H1 (cell line): ENCODE measurements around the gene FBXL5. TPM values are rescaled to one million over a fixed set of nuclear protein-coding genes. Genes with fewer than 3 reads are reported as not detected.

Experiments
- CTCF ChIA-PET: fragments of 300-600 bp; sonication (Branson Sonifier 250); formaldehyde crosslinking; loops from one replicate; lab custom pipeline; 2021; ENCODE audit not compliant: partially characterized antibody; lab: Charles Lee
- POLR2A ChIA-PET: fragments of 300-600 bp; sonication (Branson Sonifier 250); formaldehyde crosslinking; loops from one replicate; lab custom pipeline; 2021; ENCODE audit warnings: inconsistent platforms; ENCODE audit not compliant: partially characterized antibody; lab: Charles Lee
- DNase-seq, 2 experiments: peaks; one replicate each; pipeline versions ENCODE4 v3.0.0 to v3.0.0-alpha.2; 2010 to 2022; ENCODE audit warnings: low spot score in 2 of 2, low read depth in 1 of 2, mixed read lengths in 1 of 2
- FAIRE-seq: peaks from 2 replicates; lab custom pipeline; 2011; peaks lifted over from hg19 to GRCh38; lab: Jason Lieb, UNC
- H2AFZ ChIP-seq: 2 replicates; pipeline ENCODE4 v1.8.1; 2012; ENCODE audit warnings: low read length, inconsistent platforms
- H2AK5ac ChIP-seq: 2 replicates; pipeline ENCODE4 v1.6.1; 2013; ENCODE audit warnings: low read depth, low read length
- H2BK120ac ChIP-seq: replicated peaks from 2 replicates; pipeline ENCODE3; 2013; ENCODE audit warnings: low read depth, low read length, inconsistent platforms
- H2BK12ac ChIP-seq: 2 replicates; pipeline ENCODE4 v1.6.1; 2013; ENCODE audit warnings: low read depth, low read length
- H2BK15ac ChIP-seq: 2 replicates; pipeline ENCODE4 v1.6.1; 2013; ENCODE audit warnings: low read length
- H2BK20ac ChIP-seq: 2 replicates; pipeline ENCODE4 v1.6.1; 2013; ENCODE audit warnings: low read length
- H2BK5ac ChIP-seq: 2 replicates; pipeline ENCODE4 v1.6.1; 2013; ENCODE audit warnings: low read depth, low read length
- H3K14ac ChIP-seq: 2 replicates; pipeline ENCODE4 v1.6.1; 2013; ENCODE audit warnings: inconsistent platforms; ENCODE audit not compliant: insufficient read length
- H3K18ac ChIP-seq: 2 replicates; pipeline ENCODE4 v1.6.1; 2013; ENCODE audit warnings: low read length; ENCODE audit errors: extremely low read depth
- H3K23ac ChIP-seq: 2 replicates; pipeline ENCODE4 v1.6.1; 2013; ENCODE audit warnings: inconsistent platforms; ENCODE audit not compliant: insufficient read length
- H3K23me2 ChIP-seq: 2 replicates; pipeline ENCODE4 v1.6.1; 2013; ENCODE audit warnings: low read depth, low read length
- H3K27ac ChIP-seq: 2 replicates; pipeline ENCODE4 v1.6.1; 2011; ENCODE audit warnings: low read depth, low read length, inconsistent platforms
- H3K27me3 ChIP-seq, 4 experiments: replicated peaks in 1 of 4; 1 replicate in 1 of 4; 2 replicates in 3 of 4; pipeline versions ENCODE4 v1.6.1 to v1.8.1; 2011 to 2013; ENCODE audit warnings: low read length in 3 of 4, mild to moderate bottlenecking in 3 of 4, inconsistent platforms in 2 of 4, mixed read lengths in 2 of 4, moderate library complexity in 1 of 4; ENCODE audit not compliant: control insufficient read depth in 3 of 4, insufficient read depth in 3 of 4; ENCODE audit errors: extremely low read depth in 1 of 4
- H3K36me3 ChIP-seq, 4 experiments: 2 replicates each; pipeline versions ENCODE4 v1.6.1 to v1.8.1; 2011 to 2013; ENCODE audit warnings: mild to moderate bottlenecking in 4 of 4, low read length in 3 of 4, moderate library complexity in 2 of 4, control low read depth in 1 of 4, inconsistent platforms in 1 of 4; ENCODE audit not compliant: insufficient read depth in 4 of 4, control insufficient read depth in 2 of 4
- H3K4ac ChIP-seq: replicated peaks from 2 replicates; pipeline ENCODE3; 2013; ENCODE audit warnings: low read length, low read depth, mixed read lengths, inconsistent platforms; ENCODE audit not compliant: insufficient read length
- H3K4me1 ChIP-seq, 4 experiments: replicated peaks in 1 of 4; 1 replicate in 1 of 4; 2 replicates in 3 of 4; pipeline versions ENCODE4 v1.6.1 to v1.8.1; 2011 to 2013; ENCODE audit warnings: low read length in 3 of 4, inconsistent platforms in 2 of 4, mixed read lengths in 1 of 4; ENCODE audit not compliant: insufficient read depth in 4 of 4, control insufficient read depth in 3 of 4
- H3K4me2 ChIP-seq, 2 experiments: 2 replicates each; pipeline versions ENCODE4 v1.6.1 to v1.8.1; 2011 to 2013; ENCODE audit warnings: low read depth in 2 of 2, low read length in 2 of 2, control low read depth in 1 of 2, inconsistent platforms in 1 of 2, mild to moderate bottlenecking in 1 of 2; ENCODE audit not compliant: insufficient read depth in 1 of 2
- H3K4me3 ChIP-seq, 4 experiments: fragments of 200-600, 300-600 bp in 1 of 4; sonication (generic), shearing (Covaris generic), sonication (Bioruptor Twin) in 1 of 4; 2 replicates each; pipeline versions ENCODE4 v1.5.1 to v1.8.1; 2011 to 2016; ENCODE audit warnings: low read length in 4 of 4, low read depth in 3 of 4, control low read depth in 2 of 4, inconsistent platforms in 2 of 4, mild to moderate bottlenecking in 2 of 4, mixed read lengths in 1 of 4, moderate library complexity in 1 of 4; ENCODE audit not compliant: insufficient read depth in 2 of 4; ENCODE audit errors: extremely low read depth in 1 of 4
- H3K56ac ChIP-seq: replicated peaks from 2 replicates; pipeline ENCODE3; 2013; ENCODE audit warnings: low read depth, mild to moderate bottlenecking, mixed read lengths, low read length, inconsistent platforms; ENCODE audit not compliant: insufficient read length
- H3K79me1 ChIP-seq: 2 replicates; pipeline ENCODE4 v1.6.1; 2013; ENCODE audit warnings: low read depth, low read length, control low read depth
- H3K79me2 ChIP-seq, 2 experiments: 2 replicates each; pipeline versions ENCODE4 v1.6.1 to v1.8.1; 2012 to 2013; ENCODE audit warnings: low read length in 2 of 2, mild to moderate bottlenecking in 2 of 2, inconsistent platforms in 1 of 2; ENCODE audit not compliant: insufficient read depth in 2 of 2, control insufficient read depth in 1 of 2
- H3K9ac ChIP-seq, 4 experiments: replicated peaks in 1 of 4; 1 replicate in 1 of 4; 2 replicates in 3 of 4; pipeline versions ENCODE4 v1.6.1 to v1.8.1; 2011 to 2013; ENCODE audit warnings: low read depth in 3 of 4, low read length in 3 of 4, control low read depth in 2 of 4, mild to moderate bottlenecking in 2 of 4, moderate library complexity in 2 of 4, inconsistent platforms in 1 of 4; ENCODE audit errors: extremely low read depth in 1 of 4
- H3K9me3 ChIP-seq, 2 experiments: 2 replicates each; pipeline versions ENCODE4 v1.6.1 to v1.8.1; 2012 to 2013; ENCODE audit warnings: mild to moderate bottlenecking in 2 of 2, moderate library complexity in 2 of 2, control low read depth in 1 of 2, inconsistent platforms in 1 of 2, low read depth in 1 of 2, low read length in 1 of 2, mixed read lengths in 1 of 2; ENCODE audit not compliant: insufficient read depth in 2 of 2
- H4K20me1 ChIP-seq, 2 experiments: replicated peaks in 1 of 2; 2 replicates each; pipeline versions ENCODE3 to v1.8.1; 2011 to 2013; ENCODE audit warnings: inconsistent platforms in 2 of 2, low read length in 2 of 2, mild to moderate bottlenecking in 1 of 2; ENCODE audit not compliant: insufficient read depth in 2 of 2, control insufficient read depth in 1 of 2
- H4K5ac ChIP-seq: 2 replicates; pipeline ENCODE4 v1.6.1; 2013; ENCODE audit warnings: low read length, low read depth, mixed read lengths, inconsistent platforms; ENCODE audit not compliant: insufficient read length
- H4K8ac ChIP-seq: 2 replicates; pipeline ENCODE4 v1.8.0; 2013; ENCODE audit warnings: mild to moderate bottlenecking, moderate library complexity, low read length, inconsistent platforms; ENCODE audit not compliant: insufficient read depth; ENCODE audit errors: extremely low read depth
- H4K91ac ChIP-seq: replicated peaks from 2 replicates; pipeline ENCODE3; 2013; ENCODE audit warnings: low read length, mixed read lengths, inconsistent platforms; ENCODE audit not compliant: insufficient read length
- BCL11A ChIP-seq, 2 experiments: IDR thresholded peaks; one replicate each; pipeline ENCODE4 v1.6.1; 2011; ENCODE audit warnings: low read depth in 2 of 2, low read length in 2 of 2, mild to moderate bottlenecking in 2 of 2
- BRCA1 ChIP-seq: IDR thresholded peaks from 2 replicates; pipeline ENCODE4 v1.6.1; 2012; ENCODE audit warnings: low read depth, low read length, improper control_type of control experiment
- EZH2 ChIP-seq: fragments of 200-600 bp; sonication (generic); IDR thresholded peaks from 2 replicates; pipeline ENCODE4 v1.7.1; 2012; ENCODE audit warnings: low read depth, mild to moderate bottlenecking, moderate library complexity, low read length, inconsistent platforms; ENCODE audit not compliant: severe bottlenecking
- HDAC2 ChIP-seq, 2 experiments: fragments of 300-600 bp in 1 of 2; sonication (generic) in 1 of 2; IDR thresholded peaks; 2 replicates each; pipeline ENCODE4 v1.6.1; 2011 to 2012; ENCODE audit warnings: low read depth in 2 of 2, low read length in 2 of 2, mild to moderate bottlenecking in 2 of 2, moderate library complexity in 2 of 2, borderline replicate concordance in 1 of 2, inconsistent platforms in 1 of 2
- KDM4A ChIP-seq: IDR thresholded peaks from one replicate; pipeline ENCODE4 v1.7.1; 2012; ENCODE audit warnings: low read depth, mild to moderate bottlenecking, moderate library complexity, low read length, inconsistent platforms; ENCODE audit not compliant: severe bottlenecking
- PHF8 ChIP-seq: fragments of 200-600 bp; sonication (generic); conservative IDR thresholded peaks from 2 replicates; pipeline ENCODE4 v1.7.1; 2012; ENCODE audit warnings: low read depth, mild to moderate bottlenecking, inconsistent platforms, low read length, moderate library complexity
- POLR2A ChIP-seq, 2 experiments: IDR thresholded peaks; 1 replicate in 1 of 2; 2 replicates in 1 of 2; pipeline ENCODE4 v1.6.1; 2011; ENCODE audit warnings: low read depth in 2 of 2, low read length in 2 of 2, mild to moderate bottlenecking in 2 of 2; ENCODE audit errors: control extremely low read depth in 1 of 2
- POLR2AphosphoS5 ChIP-seq: IDR thresholded peaks from 2 replicates; pipeline ENCODE4 v1.6.1; 2011; ENCODE audit warnings: low read depth, low read length
- RAD21 ChIP-seq, 2 experiments: IDR thresholded peaks in 1 of 2; conservative IDR thresholded peaks in 1 of 2; 2 replicates each; pipeline ENCODE4 v1.6.1; 2011; ENCODE audit warnings: low read depth in 2 of 2, low read length in 2 of 2, improper control_type of control experiment in 1 of 2, inconsistent platforms in 1 of 2, mild to moderate bottlenecking in 1 of 2, moderate library complexity in 1 of 2
- SIRT6 ChIP-seq: IDR thresholded peaks from one replicate; pipeline ENCODE4 v1.7.1; 2012; ENCODE audit warnings: low read length, inconsistent platforms
- SP2 ChIP-seq: IDR thresholded peaks from 2 replicates; pipeline ENCODE4 v1.6.1; 2012; ENCODE audit warnings: mild to moderate bottlenecking, low read length, inconsistent platforms
- SP4 ChIP-seq: IDR thresholded peaks from 2 replicates; pipeline ENCODE4 v1.6.1; 2012; ENCODE audit warnings: low read length, inconsistent platforms
- TAF7 ChIP-seq: optimal IDR thresholded peaks from 2 replicates; pipeline ENCODE3; 2011; ENCODE audit warnings: low read depth, mild to moderate bottlenecking, inconsistent platforms, low read length, moderate library complexity, borderline replicate concordance
- TCF12 ChIP-seq: IDR thresholded peaks from 2 replicates; pipeline ENCODE4 v1.6.1; 2011; ENCODE audit warnings: low read depth, mild to moderate bottlenecking, low read length
- TEAD4 ChIP-seq: IDR thresholded peaks from 2 replicates; pipeline ENCODE4 v1.6.1; 2012; ENCODE audit warnings: low read depth, low read length, inconsistent platforms, mixed read lengths
- WGBS, 2 experiments: shearing (Covaris generic) in 1 of 2; methylation state at CpG; one replicate each; pipeline versions ENCODE4 v1.1.6 to v1.1.7; 2013 to 2015; ENCODE audit warnings: low lambda C conversion rate in 2 of 2, mixed read lengths in 2 of 2, inconsistent platforms in 1 of 2, low coverage in 1 of 2, missing lambda C conversion rate in 1 of 2; ENCODE audit not compliant: insufficient replicate concordance in 2 of 2, insufficient coverage in 1 of 2, insufficient read length in 1 of 2; ENCODE audit errors: extremely low coverage in 1 of 2, missing lambda C conversion rate in 1 of 2; 5-methylcytosine and 5-hydroxymethylcytosine counted together
- polyA plus RNA-seq, 7 experiments: library from polyadenylated mRNA; depleted of rRNA in 3 of 7; stranded (reverse) in 5 of 7; unstranded in 2 of 7; fragments of >200 nt in 5 of 7; fragments of 200-250 nt in 2 of 7; gene quantifications; 1 replicate in 5 of 7; 2 replicates in 1 of 7; 4 replicates in 1 of 7; pipeline versions ENCODE4 v1.2.1 to v1.2.3, GENCODE V29; 2011 to 2013; ENCODE audit warnings: missing spikeins in 2 of 7, mixed read lengths in 2 of 7
- total RNA-seq: library from RNA; stranded (reverse); fragmentation: NEBNext Ultra II Directional; extraction: Animal tissue kit (Norgen Biotek cat#: 25700); gene quantifications from 2 replicates; pipeline ENCODE4 v1.2.1, GENCODE V29; 2021

FBXL5 gene
- total and polyA plus RNA-seq, 2 of the 8 experiments (the other 6 are each of a cell fraction or from before 2014, with no cell fraction given): 34.6 to 62.7 TPM

DNA sequence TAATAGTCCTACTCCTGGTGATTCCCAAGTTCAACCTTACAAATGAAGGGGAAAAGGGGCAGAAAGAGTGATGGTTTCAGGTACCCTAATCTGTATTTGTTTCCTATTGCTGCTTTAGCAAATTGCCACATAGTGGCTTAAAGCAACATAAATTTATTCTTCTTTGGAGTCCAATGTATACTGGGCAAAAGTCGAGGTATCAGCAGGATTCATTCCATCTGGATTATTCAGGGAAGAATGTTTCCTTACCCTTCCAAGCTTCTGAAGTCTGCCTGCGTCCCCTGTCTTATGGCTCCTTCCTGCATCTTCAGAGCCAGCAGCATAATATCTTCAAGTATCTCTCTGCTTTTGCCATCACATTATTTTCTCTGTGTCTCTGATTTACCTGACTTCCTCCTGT, 37.4 kb upstream of the FBXL5 start:
- Histone ChIP-seq H4K20me1 (no peaks in the 10 kb centered on the region), H3K9ac (no peak overlapping the region), H3K23ac (no peak overlapping the region), H2AFZ (no peak overlapping the region), H3K79me1 (no peaks in the 10 kb centered on the region), H3K27ac (no peak overlapping the region), H3K9me3 (no peaks in the 10 kb centered on the region), H3K36me3 (peaks cover 0 to 7% (median 0%) of the 10 kb centered on the region in 4 experiments; a peak in 2 of 8 replicates), H3K4me2 (no peak overlapping the region), H2BK20ac (no peak overlapping the region), H3K18ac (no peak overlapping the region), H4K91ac (no peak overlapping the region), H2BK15ac (no peak overlapping the region), H2BK12ac (no peak overlapping the region), H3K4me1 (peaks cover 2 to 13% (median 5%) of the 10 kb centered on the region in 4 experiments; a peak in 4 of 7 replicates), H4K5ac (no peak overlapping the region), H3K23me2 (no peaks in the 10 kb centered on the region; the same call in 1 of the 2 replicates), H3K14ac (no peak overlapping the region), H2BK120ac (no peak overlapping the region), H3K56ac (no peak overlapping the region), H2AK5ac (no peak overlapping the region), H3K4ac (no peak overlapping the region), H3K27me3 (no peaks in the 10 kb centered on the region), H3K4me3 (no peak overlapping the region), H2BK5ac (no peak overlapping the region), H4K8ac (no peak overlapping the region), H3K79me2 (no peaks in the 10 kb centered on the region)
- DNase-seq (no peak), FAIRE-seq (no peak)
- ChIA-PET CTCF (no interaction called here), POLR2A (interaction anchor here (4.5 kb wide), 1 partner anchor 11 kb away, joined by 27 read pairs; the partner anchor contains the start of gene FAM200B)
- 88% methylated on average over 2 of the region's 2 CpGs; no CpG with 5 or more reads in 1 of the 2 experiments for WGBS, 2 experiments
- TF ChIP-seq TCF12 (no peak), TAF7 (no peak), POLR2A (IDR thresholded peaks at IDR 0.05; ENCODE audit: control extremely low read depth in 1 of 2, low read depth in 2 of 2, low read length in 2 of 2) (no peak), RAD21 (IDR thresholded peaks at IDR 0.05 in 1 of 2, conservative IDR thresholded peaks at IDR 0.05 in 1 of 2; ENCODE audit: low read depth in 2 of 2, low read length in 2 of 2) (no peak), BCL11A (IDR thresholded peaks at IDR 0.05; ENCODE audit: low read depth in 2 of 2, low read length in 2 of 2) (no peak), TEAD4 (no peak), PHF8 (no peak), SP2 (no peak), EZH2 (no peak), BRCA1 (no peak), SIRT6 (no peak), POLR2AphosphoS5 (no peak), HDAC2 (IDR thresholded peaks at IDR 0.05; ENCODE audit: borderline replicate concordance in 1 of 2, low read depth in 2 of 2, low read length in 2 of 2) (no peak), SP4 (no peak), KDM4A (no peak)
